Natural killer cell (primary cell): ENCODE results near the gene LINGO1. TPM values are rescaled to one million over a fixed set of nuclear protein-coding genes. Genes with fewer than 3 reads are reported as not detected.

Experiments
- ATAC-seq, 3 donors: fragments of 150-1000 bp in 2 of 3; fragments of 200-7000 bp in 1 of 3; cut with Tn5 transposase; 1 replicate in 1 of 3; 2 replicates in 2 of 3; pipeline ENCODE4 v1.10.0; 2021; ENCODE audit warnings: mild to moderate bottlenecking in 2 of 3, moderate library complexity in 2 of 3
- DNase-seq, 2 donors: peaks; one replicate each; pipeline versions ENCODE4 v3.0.0 to v3.0.0-alpha.2; 2013 to 2021; ENCODE audit warnings: mixed read lengths in 1 of 2
- H3K27ac ChIP-seq: one replicate; pipeline ENCODE4 v1.5.1; 2013; ENCODE audit warnings: mild to moderate bottlenecking, low read length
- H3K27me3 ChIP-seq: one replicate; pipeline ENCODE4 v1.6.1; 2013; ENCODE audit warnings: low read length; ENCODE audit not compliant: control insufficient read depth, insufficient read depth
- H3K36me3 ChIP-seq: one replicate; pipeline ENCODE4 v1.6.1; 2013; ENCODE audit warnings: low read length; ENCODE audit not compliant: control insufficient read depth, insufficient read depth
- H3K4me1 ChIP-seq: one replicate; pipeline ENCODE4 v1.6.1; 2013; ENCODE audit warnings: low read length; ENCODE audit not compliant: control insufficient read depth, insufficient read depth
- H3K4me3 ChIP-seq: one replicate; pipeline ENCODE4 v1.5.1; 2013; ENCODE audit warnings: low read length
- H3K9me3 ChIP-seq: one replicate; pipeline ENCODE4 v1.6.1; 2013; ENCODE audit warnings: low read length; ENCODE audit not compliant: control insufficient read depth, insufficient read depth
- H3K27ac Mint-ChIP-seq, 2 donors: one replicate each; pipeline ENCODE4 v1.8.0; 2022; ENCODE audit warnings: mild to moderate bottlenecking in 2 of 2, mixed read lengths in 2 of 2, moderate library complexity in 1 of 2
- H3K27me3 Mint-ChIP-seq, 2 donors: one replicate each; pipeline ENCODE4 v1.8.0; 2022; ENCODE audit warnings: low read depth in 2 of 2, mixed read lengths in 2 of 2
- H3K36me3 Mint-ChIP-seq: one replicate; pipeline ENCODE4 v1.8.0; 2022; ENCODE audit warnings: mixed read lengths
- H3K4me1 Mint-ChIP-seq, 2 donors: one replicate each; pipeline ENCODE4 v1.8.0; 2022; ENCODE audit warnings: mixed read lengths in 2 of 2
- H3K4me3 Mint-ChIP-seq: one replicate; pipeline ENCODE4 v1.8.0; 2022; ENCODE audit warnings: mild to moderate bottlenecking, moderate library complexity, mixed read lengths
- H3K9me3 Mint-ChIP-seq, 2 donors: one replicate each; pipeline ENCODE4 v1.8.0; 2022; ENCODE audit warnings: mixed read lengths in 2 of 2
- CTCF ChIP-seq: fragments of 200-600 bp; IDR thresholded peaks from one replicate; pipeline ENCODE4 v1.8.0; 2022; ENCODE audit warnings: antibody characterized with exemption
- WGBS: methylation state at CpG from one replicate; pipeline ENCODE4 v1.1.7; 2013; ENCODE audit warnings: missing lambda C conversion rate; ENCODE audit not compliant: insufficient coverage; 5-methylcytosine and 5-hydroxymethylcytosine counted together
- intact Hi-C: fragments of 100-400 bp; cut with micrococcal nuclease; formaldehyde crosslinking; loops from one replicate; pipeline ENCODE4 v1.14.2; 2022
- total RNA-seq, 4 donors: library from RNA; stranded (reverse); fragments of 120-200 nt in 1 of 4; gene quantifications; one replicate each; pipeline versions ENCODE4 v1.2.3 to v1.2.4, GENCODE V29; 2013 to 2022

LINGO1 gene
- total RNA-seq, 3 donors from 2014 or later (not counting 1 experiment from before 2014, with no cell fraction given) = not detected

GRCh38 chr15:77617476-77618230 lies 15.1 kb downstream of the LINGO1 start:
- H3K27me3 Mint-ChIP-seq = peaks cover 0 to 5% of the 10 kb centered on the region in 2 donors
- intact Hi-C loops = no loop called here
- WGBS = 71% methylated on average over 12 of the region's 12 CpGs

GRCh38 chr15:77616072-77616471 lies 16.6 kb downstream of the LINGO1 start:
- no peaks in the 10 kb centered on the region for H3K9me3 ChIP-seq
- Mint-ChIP-seq H3K4me3 (no peak overlapping the region), H3K27ac (no peak overlapping the region), H3K27me3 (no peaks in the 10 kb centered on the region), H3K4me1 (no peaks in the 10 kb centered on the region), H3K36me3 (no peaks in the 10 kb centered on the region), H3K9me3 (no peaks in the 10 kb centered on the region)
- no peaks in the 10 kb centered on the region for H3K27me3 ChIP-seq
- no peak for TF ChIP-seq CTCF
- DNase-seq = no peak
- no peaks in the 10 kb centered on the region for H3K4me1 ChIP-seq
- intact Hi-C loops = no loop called here
- H3K4me3 ChIP-seq = no peak overlapping the region
- H3K27ac ChIP-seq = no peak overlapping the region
- H3K36me3 ChIP-seq = no peaks in the 10 kb centered on the region
- WGBS = 82% methylated on average over 8 of the region's 8 CpGs
- no peak for ATAC-seq

More at GRCh38 chr15:77617476-77618230, 15.1 kb downstream of the LINGO1 start:
- no peak for TF ChIP-seq CTCF
- no peaks in the 10 kb centered on the region for H3K9me3 ChIP-seq
- Mint-ChIP-seq H3K4me3 (no peak overlapping the region), H3K36me3 (no peaks in the 10 kb centered on the region), H3K27ac (no peak overlapping the region), H3K4me1 (no peaks in the 10 kb centered on the region), H3K9me3 (no peaks in the 10 kb centered on the region)
- no peaks in the 10 kb centered on the region for H3K27me3 ChIP-seq
- H3K4me3 ChIP-seq = no peak overlapping the region
- no peaks in the 10 kb centered on the region for H3K4me1 ChIP-seq
- no peaks in the 10 kb centered on the region for H3K36me3 ChIP-seq
- ATAC-seq (no peak), DNase-seq (no peak)
- no peak overlapping the region for H3K27ac ChIP-seq

GRCh38 chr15:77615472-77615871 lies 17.2 kb downstream of the LINGO1 start:
- H3K4me1 ChIP-seq = no peaks in the 10 kb centered on the region

More at GRCh38 chr15:77615472-77615871, 17.2 kb downstream of the LINGO1 start:
- Mint-ChIP-seq H3K27me3 (no peaks in the 10 kb centered on the region), H3K27ac (no peak overlapping the region), H3K9me3 (no peaks in the 10 kb centered on the region), H3K4me1 (no peaks in the 10 kb centered on the region), H3K4me3 (no peak overlapping the region), H3K36me3 (no peaks in the 10 kb centered on the region)
- DNase-seq (no peak), ATAC-seq (no peak)
- no peak for TF ChIP-seq CTCF
- Histone ChIP-seq H3K27me3 (no peaks in the 10 kb centered on the region), H3K9me3 (no peaks in the 10 kb centered on the region), H3K4me3 (no peak overlapping the region), H3K27ac (no peak overlapping the region), H3K36me3 (no peaks in the 10 kb centered on the region)
- intact Hi-C loops = no loop called here
- WGBS = 94% methylated on average over 31 of the region's 31 CpGs
